Panc1 (cell line): ENCODE results near the gene IQCF2.

ENCODE experiments used
- TF ChIP-seq, protein P1 (sequence below), 2 experiments: IDR thresholded peaks; 2 replicates each; pipeline ENCODE4 v1.6.1; 2011 to 2012; ENCODE audit warnings: low read depth in 2 of 2, control low read depth in 1 of 2, low read length in 1 of 2, mild to moderate bottlenecking in 1 of 2, moderate library complexity in 1 of 2; ENCODE audit not compliant: insufficient read depth in 1 of 2
- TF ChIP-seq, protein P2 (sequence below): fragments of 450-650 bp; IDR thresholded peaks from 2 replicates; pipeline ENCODE4 v1.5.1; 2017; ENCODE audit warnings: mild to moderate bottlenecking

DNA sequence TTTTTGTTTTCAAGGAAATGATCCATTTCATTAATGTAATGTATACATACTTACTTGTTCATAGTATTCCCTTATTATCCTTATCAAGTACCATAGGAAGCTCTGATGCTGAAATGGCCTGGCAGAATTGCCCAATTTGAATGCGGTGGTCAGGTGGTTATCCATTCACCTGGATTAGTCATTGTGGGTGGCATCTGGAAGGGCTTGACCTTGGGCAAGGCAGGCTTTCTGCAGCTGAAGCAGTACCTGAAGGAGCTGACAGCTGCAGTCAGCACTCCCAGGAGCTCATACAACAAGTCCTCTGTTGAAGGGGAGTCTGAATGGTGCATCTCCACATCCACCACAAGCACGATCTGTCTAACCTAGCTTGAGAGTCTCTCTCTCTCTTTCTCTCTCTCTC lies 26.2 kb downstream of the IQCF2 start:
- TF ChIP-seq, protein P1, sequence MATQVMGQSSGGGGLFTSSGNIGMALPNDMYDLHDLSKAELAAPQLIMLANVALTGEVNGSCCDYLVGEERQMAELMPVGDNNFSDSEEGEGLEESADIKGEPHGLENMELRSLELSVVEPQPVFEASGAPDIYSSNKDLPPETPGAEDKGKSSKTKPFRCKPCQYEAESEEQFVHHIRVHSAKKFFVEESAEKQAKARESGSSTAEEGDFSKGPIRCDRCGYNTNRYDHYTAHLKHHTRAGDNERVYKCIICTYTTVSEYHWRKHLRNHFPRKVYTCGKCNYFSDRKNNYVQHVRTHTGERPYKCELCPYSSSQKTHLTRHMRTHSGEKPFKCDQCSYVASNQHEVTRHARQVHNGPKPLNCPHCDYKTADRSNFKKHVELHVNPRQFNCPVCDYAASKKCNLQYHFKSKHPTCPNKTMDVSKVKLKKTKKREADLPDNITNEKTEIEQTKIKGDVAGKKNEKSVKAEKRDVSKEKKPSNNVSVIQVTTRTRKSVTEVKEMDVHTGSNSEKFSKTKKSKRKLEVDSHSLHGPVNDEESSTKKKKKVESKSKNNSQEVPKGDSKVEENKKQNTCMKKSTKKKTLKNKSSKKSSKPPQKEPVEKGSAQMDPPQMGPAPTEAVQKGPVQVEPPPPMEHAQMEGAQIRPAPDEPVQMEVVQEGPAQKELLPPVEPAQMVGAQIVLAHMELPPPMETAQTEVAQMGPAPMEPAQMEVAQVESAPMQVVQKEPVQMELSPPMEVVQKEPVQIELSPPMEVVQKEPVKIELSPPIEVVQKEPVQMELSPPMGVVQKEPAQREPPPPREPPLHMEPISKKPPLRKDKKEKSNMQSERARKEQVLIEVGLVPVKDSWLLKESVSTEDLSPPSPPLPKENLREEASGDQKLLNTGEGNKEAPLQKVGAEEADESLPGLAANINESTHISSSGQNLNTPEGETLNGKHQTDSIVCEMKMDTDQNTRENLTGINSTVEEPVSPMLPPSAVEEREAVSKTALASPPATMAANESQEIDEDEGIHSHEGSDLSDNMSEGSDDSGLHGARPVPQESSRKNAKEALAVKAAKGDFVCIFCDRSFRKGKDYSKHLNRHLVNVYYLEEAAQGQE (IDR thresholded peaks at IDR 0.05; ENCODE audit: insufficient read depth in 1 of 2, low read depth in 2 of 2, low read length in 1 of 2) = no peak
- TF ChIP-seq, protein P2, sequence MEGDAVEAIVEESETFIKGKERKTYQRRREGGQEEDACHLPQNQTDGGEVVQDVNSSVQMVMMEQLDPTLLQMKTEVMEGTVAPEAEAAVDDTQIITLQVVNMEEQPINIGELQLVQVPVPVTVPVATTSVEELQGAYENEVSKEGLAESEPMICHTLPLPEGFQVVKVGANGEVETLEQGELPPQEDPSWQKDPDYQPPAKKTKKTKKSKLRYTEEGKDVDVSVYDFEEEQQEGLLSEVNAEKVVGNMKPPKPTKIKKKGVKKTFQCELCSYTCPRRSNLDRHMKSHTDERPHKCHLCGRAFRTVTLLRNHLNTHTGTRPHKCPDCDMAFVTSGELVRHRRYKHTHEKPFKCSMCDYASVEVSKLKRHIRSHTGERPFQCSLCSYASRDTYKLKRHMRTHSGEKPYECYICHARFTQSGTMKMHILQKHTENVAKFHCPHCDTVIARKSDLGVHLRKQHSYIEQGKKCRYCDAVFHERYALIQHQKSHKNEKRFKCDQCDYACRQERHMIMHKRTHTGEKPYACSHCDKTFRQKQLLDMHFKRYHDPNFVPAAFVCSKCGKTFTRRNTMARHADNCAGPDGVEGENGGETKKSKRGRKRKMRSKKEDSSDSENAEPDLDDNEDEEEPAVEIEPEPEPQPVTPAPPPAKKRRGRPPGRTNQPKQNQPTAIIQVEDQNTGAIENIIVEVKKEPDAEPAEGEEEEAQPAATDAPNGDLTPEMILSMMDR = no peak
